ENCODE measurements around the gene PEX5L.

The PEX5L gene

DNA sequence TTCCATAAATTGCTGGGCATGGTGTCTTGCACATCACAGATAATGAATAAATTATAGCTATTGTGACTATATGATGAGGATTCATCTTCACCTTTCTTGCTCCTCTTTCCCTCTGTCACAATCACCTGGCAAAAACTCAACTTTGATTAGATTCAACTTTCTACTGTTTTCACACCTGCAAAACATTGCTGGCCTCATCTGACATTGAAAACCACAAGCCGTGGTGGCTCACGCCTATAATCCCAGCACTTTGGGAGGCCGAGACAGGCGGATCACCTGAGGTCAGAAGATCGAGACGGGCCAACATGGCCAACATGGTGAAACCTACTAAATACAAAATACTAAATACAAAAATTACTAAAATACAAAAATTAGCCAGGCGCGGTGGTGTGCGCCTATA lies 12.7 kb upstream of the PEX5L start:
- H3K79me2 ChIP-seq (ENCODE audit: insufficient read depth, low read length), result no peaks in the 10 kb centered on the region
- H3K36me3 ChIP-seq (ENCODE audit: low read length), result no peaks in the 10 kb centered on the region
- no peak overlapping the region for H3K4me2 ChIP-seq (ENCODE audit: low read depth, low read length, poor library complexity, severe bottlenecking)
- TF ChIP-seq EZH2phosphoT487 (conservative IDR thresholded peaks at IDR 0.05; ENCODE audit: low read length), result no peak
- TF ChIP-seq, protein P1, sequence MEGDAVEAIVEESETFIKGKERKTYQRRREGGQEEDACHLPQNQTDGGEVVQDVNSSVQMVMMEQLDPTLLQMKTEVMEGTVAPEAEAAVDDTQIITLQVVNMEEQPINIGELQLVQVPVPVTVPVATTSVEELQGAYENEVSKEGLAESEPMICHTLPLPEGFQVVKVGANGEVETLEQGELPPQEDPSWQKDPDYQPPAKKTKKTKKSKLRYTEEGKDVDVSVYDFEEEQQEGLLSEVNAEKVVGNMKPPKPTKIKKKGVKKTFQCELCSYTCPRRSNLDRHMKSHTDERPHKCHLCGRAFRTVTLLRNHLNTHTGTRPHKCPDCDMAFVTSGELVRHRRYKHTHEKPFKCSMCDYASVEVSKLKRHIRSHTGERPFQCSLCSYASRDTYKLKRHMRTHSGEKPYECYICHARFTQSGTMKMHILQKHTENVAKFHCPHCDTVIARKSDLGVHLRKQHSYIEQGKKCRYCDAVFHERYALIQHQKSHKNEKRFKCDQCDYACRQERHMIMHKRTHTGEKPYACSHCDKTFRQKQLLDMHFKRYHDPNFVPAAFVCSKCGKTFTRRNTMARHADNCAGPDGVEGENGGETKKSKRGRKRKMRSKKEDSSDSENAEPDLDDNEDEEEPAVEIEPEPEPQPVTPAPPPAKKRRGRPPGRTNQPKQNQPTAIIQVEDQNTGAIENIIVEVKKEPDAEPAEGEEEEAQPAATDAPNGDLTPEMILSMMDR (IDR thresholded peaks at IDR 0.05; ENCODE audit: insufficient read depth, low read length, poor library complexity, severe bottlenecking), result no peak
- no peaks in the 10 kb centered on the region for H3K9me2 ChIP-seq (replicated peaks; ENCODE audit: insufficient read depth, low read length)
- no peak overlapping the region for H3K4me3 ChIP-seq (ENCODE audit: insufficient read depth, low read length, poor library complexity, severe bottlenecking)
- no peaks in the 10 kb centered on the region for H4K20me1 ChIP-seq (ENCODE audit: low read depth, low read length)
- no peaks in the 10 kb centered on the region for H3K9me3 ChIP-seq (ENCODE audit: insufficient read depth, low read length)
- H3K27ac ChIP-seq (ENCODE audit: low read depth, low read length), result no peak overlapping the region
- no peaks in the 10 kb centered on the region for H3F3A ChIP-seq (ENCODE audit: insufficient read depth)
- no peak overlapping the region for H2AFZ ChIP-seq (ENCODE audit: low read depth, low read length, severe bottlenecking)
- H3K9ac ChIP-seq (ENCODE audit: low read length), result no peak overlapping the region
- no peaks in the 10 kb centered on the region for H3K27me3 ChIP-seq (ENCODE audit: low read length)

DNA sequence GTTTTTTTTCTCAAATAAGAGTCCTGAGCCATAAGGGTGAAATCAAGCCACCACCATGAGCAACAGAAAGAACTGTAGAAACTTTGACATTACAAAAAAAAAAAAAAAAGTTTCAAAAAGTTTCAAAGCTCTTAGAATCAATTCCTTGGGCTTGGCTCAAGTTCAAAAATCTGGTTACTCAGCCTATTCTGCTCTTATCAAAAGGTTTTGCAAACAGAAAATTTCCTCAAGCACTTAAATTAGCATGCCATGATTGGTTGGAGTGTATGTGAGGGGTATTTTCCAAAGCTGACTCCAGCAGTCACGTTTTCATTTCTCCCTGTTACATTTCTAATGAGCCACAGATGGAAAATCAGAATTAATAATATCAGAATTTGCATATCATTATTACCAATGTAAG lies 12.1 kb upstream of the PEX5L start:
- no peak overlapping the region for H3K4me3 ChIP-seq (ENCODE audit: insufficient read depth, low read length, poor library complexity, severe bottlenecking)
- H3K4me2 ChIP-seq (ENCODE audit: low read depth, low read length, poor library complexity, severe bottlenecking), result no peak overlapping the region
- H3K27me3 ChIP-seq (ENCODE audit: low read length), result no peaks in the 10 kb centered on the region
- H4K20me1 ChIP-seq (ENCODE audit: low read depth, low read length), result no peaks in the 10 kb centered on the region
- no peaks in the 10 kb centered on the region for H3F3A ChIP-seq (ENCODE audit: insufficient read depth)
- H3K79me2 ChIP-seq (ENCODE audit: insufficient read depth, low read length), result no peaks in the 10 kb centered on the region
- no peak overlapping the region for H3K9ac ChIP-seq (ENCODE audit: low read length)
- H3K27ac ChIP-seq (ENCODE audit: low read depth, low read length), result no peak overlapping the region
- no peak for TF ChIP-seq EZH2phosphoT487 (conservative IDR thresholded peaks at IDR 0.05; ENCODE audit: low read length)
- TF ChIP-seq, protein P1 (IDR thresholded peaks at IDR 0.05; ENCODE audit: insufficient read depth, low read length, poor library complexity, severe bottlenecking), result no peak
- no peak overlapping the region for H2AFZ ChIP-seq (ENCODE audit: low read depth, low read length, severe bottlenecking)
- no peaks in the 10 kb centered on the region for H3K9me3 ChIP-seq (ENCODE audit: insufficient read depth, low read length)
- no peaks in the 10 kb centered on the region for H3K36me3 ChIP-seq (ENCODE audit: low read length)
- no peaks in the 10 kb centered on the region for H3K9me2 ChIP-seq (replicated peaks; ENCODE audit: insufficient read depth, low read length)

DNA sequence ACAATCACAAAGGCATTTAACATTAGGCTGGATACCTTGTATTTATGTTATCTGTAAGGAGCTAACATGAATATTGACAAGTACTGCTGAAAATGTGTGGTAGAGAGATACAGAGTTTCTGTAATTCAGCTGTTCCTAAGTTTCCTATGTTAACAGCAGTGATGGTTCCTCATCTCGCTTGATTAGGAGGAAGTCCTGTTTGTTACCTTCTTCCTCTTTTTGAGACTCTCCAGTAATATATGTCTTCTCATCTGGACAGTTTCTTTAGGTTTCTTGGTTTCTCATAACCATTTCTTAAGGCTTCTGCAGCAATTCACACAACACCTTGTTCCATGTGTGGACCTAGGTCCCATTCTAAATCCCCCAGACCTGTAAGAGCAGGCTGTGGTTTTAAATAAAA lies 11.4 kb upstream of the PEX5L start:
- no peaks in the 10 kb centered on the region for H3F3A ChIP-seq (ENCODE audit: insufficient read depth)
- H4K20me1 ChIP-seq (ENCODE audit: low read depth, low read length), result no peaks in the 10 kb centered on the region
- TF ChIP-seq EZH2phosphoT487 (conservative IDR thresholded peaks at IDR 0.05; ENCODE audit: low read length), result no peak
- TF ChIP-seq, protein P1 (IDR thresholded peaks at IDR 0.05; ENCODE audit: insufficient read depth, low read length, poor library complexity, severe bottlenecking), result no peak
- H3K27ac ChIP-seq (ENCODE audit: low read depth, low read length), result no peak overlapping the region
- H3K36me3 ChIP-seq (ENCODE audit: low read length), result no peaks in the 10 kb centered on the region
- H3K79me2 ChIP-seq (ENCODE audit: insufficient read depth, low read length), result no peaks in the 10 kb centered on the region
- H2AFZ ChIP-seq (ENCODE audit: low read depth, low read length, severe bottlenecking), result no peak overlapping the region
- H3K9ac ChIP-seq (ENCODE audit: low read length), result no peak overlapping the region
- no peaks in the 10 kb centered on the region for H3K9me3 ChIP-seq (ENCODE audit: insufficient read depth, low read length)
- H3K4me3 ChIP-seq (ENCODE audit: insufficient read depth, low read length, poor library complexity, severe bottlenecking), result no peak overlapping the region
- no peak overlapping the region for H3K4me2 ChIP-seq (ENCODE audit: low read depth, low read length, poor library complexity, severe bottlenecking)
- no peaks in the 10 kb centered on the region for H3K9me2 ChIP-seq (replicated peaks; ENCODE audit: insufficient read depth, low read length)
- no peaks in the 10 kb centered on the region for H3K27me3 ChIP-seq (ENCODE audit: low read length)
